ENCODE results near the gene CSHL1. TPM values are rescaled to one million over a fixed set of nuclear protein-coding genes. Genes with fewer than 3 reads are reported as not detected.

The CSHL1 gene
- total RNA-seq, 1 experiment from 2014 or later, result not detected

DNA sequence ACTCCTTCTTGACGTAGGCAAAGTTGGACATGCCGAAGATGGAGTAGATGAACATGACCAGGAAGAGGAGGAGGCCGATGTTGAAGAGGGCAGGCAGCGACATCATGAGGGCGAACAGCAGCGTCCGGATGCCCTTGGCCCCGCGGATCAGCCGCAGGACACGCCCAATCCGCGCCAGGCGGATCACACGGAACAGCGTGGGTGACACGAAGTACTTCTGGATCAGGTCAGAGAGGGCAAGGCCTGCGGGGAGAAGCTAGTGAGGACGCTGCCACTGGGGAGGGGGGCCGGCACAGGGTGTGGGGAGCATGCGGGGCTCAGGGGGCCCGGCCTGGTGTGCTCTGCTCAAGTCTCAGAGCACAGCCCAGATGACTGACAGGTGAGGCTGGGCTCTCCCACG lies 30.7 kb upstream of the CSHL1 start:
- no peak for DNase-seq (ENCODE audit: low spot score)
- in situ Hi-C loops (cut with HindIII; ENCODE audit: low sequenced_read_pairs), result no loop called here

DNA sequence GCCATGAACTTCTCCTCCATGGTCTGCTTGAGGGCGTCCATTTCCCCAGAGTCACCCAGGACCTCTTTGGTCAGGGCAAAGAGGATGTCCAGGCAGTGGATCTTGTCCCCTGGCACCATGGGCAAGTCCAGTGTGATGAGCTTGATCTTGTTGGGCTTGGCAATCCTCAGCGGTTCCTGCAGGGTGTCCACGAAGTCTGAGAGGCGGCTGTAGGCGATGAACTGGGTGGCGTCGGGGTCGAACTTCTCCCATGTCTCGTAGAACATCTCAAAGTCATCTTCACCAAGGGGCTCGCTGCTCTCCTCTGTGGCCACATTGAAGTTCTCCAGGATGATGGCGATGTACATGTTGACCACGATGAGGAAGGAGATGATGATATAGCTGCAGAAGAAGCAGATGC lies 30.1 kb upstream of the CSHL1 start:
- DNase-seq (ENCODE audit: low spot score), result no peak
- in situ Hi-C loops (cut with HindIII; ENCODE audit: low sequenced_read_pairs), result no loop called here

GRCh38 chr17:63940584-63940983 lies 29.5 kb upstream of the CSHL1 start:
- DNase-seq (ENCODE audit: low spot score), result no peak
- in situ Hi-C loops (cut with HindIII; ENCODE audit: low sequenced_read_pairs), result no loop called here

- DNase-seq (ENCODE audit: low spot score), result no peak
- in situ Hi-C loops (cut with HindIII; ENCODE audit: low sequenced_read_pairs), result no loop called here
These were observed 28.8 kb upstream of the CSHL1 start for GRCh38 chr17:63939884-63940283.

GRCh38 chr17:63939401-63939800 lies 28.3 kb upstream of the CSHL1 start:
- no peak for DNase-seq (ENCODE audit: low spot score)
- in situ Hi-C loops (cut with HindIII; ENCODE audit: low sequenced_read_pairs), result no loop called here

DNA sequence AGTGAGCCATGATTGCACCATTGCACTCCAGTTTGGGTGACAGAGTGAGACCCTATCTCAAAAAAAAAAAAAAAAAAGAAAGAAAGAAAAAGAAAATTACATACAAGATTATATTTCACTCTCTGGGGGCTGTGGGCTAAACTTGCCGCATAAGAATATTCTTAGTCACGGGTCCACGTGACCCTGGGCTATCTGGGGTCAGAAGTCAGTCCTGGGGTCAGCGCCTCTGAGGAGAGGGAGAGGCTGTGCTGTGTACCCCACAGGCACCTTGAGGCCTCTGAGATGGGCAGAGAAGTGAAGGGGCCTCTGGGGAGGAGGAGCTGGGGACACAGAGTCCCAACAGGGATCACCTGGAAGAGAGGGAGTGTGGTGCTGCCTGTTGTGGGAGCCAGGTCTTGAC lies 26.9 kb upstream of the CSHL1 start:
- DNase-seq (ENCODE audit: low spot score), result no peak
- in situ Hi-C loops (cut with HindIII; ENCODE audit: low sequenced_read_pairs), result no loop called here

GRCh38 chr17:63937319-63937718 lies 26.3 kb upstream of the CSHL1 start:
- in situ Hi-C loops (cut with HindIII; ENCODE audit: low sequenced_read_pairs), result no loop called here

DNA sequence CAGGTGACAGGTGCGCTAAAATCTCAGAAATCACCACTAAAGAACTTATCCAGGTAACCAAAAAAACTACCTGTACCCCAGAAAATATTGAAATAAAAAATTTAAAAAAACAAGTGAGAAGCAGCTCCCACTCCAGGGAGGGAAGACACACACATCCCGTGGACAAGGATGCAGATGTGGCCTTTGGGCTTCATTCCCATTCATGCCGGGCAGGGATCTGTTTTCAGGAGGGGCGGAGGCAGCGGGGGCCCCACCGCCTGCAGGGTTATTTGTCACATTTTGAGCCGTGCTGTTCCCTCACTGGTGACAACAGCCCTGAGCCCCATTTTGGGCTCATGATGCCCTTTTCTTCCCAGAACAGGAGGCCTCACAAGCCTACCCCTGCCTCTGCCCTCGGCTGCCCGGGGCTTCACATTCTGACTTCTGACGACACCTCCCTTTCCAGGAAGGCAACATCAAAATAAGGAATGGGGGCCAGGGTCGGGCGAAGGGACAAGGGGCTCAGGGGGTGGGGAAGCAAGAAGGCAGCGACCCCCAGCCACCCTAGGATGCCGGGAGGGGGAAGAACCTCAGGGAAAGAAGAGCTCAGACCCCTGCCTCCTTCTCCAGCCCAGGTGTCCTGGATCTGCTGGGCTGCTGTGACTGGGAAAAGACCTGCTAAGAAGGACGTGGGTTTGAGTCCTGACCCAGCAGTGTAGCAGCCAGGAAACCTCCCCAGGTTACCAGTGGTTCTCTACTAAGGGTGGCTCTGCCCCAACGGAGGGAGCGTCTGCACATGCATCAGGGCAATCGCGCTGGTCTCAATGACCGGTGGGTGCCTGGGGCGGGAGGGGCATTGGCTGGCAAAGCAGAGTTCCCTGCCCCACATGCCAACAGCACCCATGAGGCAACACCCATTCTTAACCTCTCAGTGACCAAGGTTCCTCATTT lies 23.4 kb upstream of the CSHL1 start:
- in situ Hi-C loops (cut with HindIII; ENCODE audit: low sequenced_read_pairs), result no loop called here
- no peak for DNase-seq (ENCODE audit: low spot score)

More at GRCh38 chr17:63937319-63937718, 26.3 kb upstream of the CSHL1 start:
- no peak for DNase-seq (ENCODE audit: low spot score)

GRCh38 chr17:63933598-63933997 lies 22.5 kb upstream of the CSHL1 start:
- no peak for DNase-seq (ENCODE audit: low spot score)
- in situ Hi-C loops (cut with HindIII; ENCODE audit: low sequenced_read_pairs), result no loop called here

DNA sequence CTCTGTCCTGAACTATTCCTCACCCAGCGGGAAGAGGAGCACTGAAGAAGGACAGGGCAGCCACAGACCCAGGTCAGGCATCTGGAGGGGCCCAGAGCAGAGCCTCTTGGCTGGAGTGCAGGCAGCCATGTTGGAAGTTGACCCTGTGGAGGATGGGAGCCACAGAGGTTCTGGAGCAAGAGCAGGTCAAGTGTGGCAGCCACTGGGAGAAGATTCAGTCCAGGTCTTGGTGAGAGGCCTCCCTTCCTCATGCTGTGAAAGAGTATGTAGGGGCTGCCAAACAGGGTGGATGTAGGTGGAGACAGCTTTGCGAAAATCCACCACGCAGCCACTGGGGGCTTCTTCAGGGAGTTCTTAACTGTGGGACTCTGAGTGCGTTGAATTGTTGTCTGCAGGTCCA lies 21.7 kb upstream of the CSHL1 start:
- in situ Hi-C loops (cut with HindIII; ENCODE audit: low sequenced_read_pairs), result no loop called here
- DNase-seq (ENCODE audit: low spot score), result no peak

DNA sequence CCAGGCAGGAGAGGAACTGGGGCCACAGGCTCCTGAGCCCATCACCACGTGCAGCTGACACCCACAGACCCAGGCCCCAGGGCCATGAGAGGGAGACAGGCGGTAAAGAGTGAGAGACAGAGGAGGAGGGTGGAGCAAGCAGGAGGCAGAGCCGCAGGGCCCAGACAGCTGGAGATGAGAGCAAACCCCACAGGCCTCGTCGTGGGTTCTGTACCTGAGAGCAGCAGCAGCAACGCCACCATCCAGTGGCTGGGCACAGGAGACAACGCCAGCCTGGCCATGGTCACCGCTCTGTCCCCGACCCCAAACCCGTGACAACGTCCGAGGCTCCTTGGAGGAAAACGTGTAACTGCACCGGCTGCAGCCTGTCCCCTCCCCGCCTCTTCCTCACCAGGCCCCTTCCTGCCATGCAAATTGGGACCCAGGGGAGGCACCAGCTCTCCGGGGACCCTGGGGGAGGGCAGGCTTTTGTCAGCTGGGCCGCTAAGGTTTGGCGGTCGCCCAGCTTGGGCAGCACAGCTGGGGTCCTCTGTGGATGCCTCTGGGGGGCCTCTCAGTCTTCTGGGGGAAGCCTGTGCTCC lies 21.0 kb upstream of the CSHL1 start, which contains the start of gene CD79B:
TSS of gene CD79B (minus strand) at position 351 of the 581 bp plus-strand sequence. CDS start at position 281, 70 bp downstream.
- no peak for DNase-seq (ENCODE audit: low spot score)
- in situ Hi-C loops (cut with HindIII; ENCODE audit: low sequenced_read_pairs), result no loop called here

DNA sequence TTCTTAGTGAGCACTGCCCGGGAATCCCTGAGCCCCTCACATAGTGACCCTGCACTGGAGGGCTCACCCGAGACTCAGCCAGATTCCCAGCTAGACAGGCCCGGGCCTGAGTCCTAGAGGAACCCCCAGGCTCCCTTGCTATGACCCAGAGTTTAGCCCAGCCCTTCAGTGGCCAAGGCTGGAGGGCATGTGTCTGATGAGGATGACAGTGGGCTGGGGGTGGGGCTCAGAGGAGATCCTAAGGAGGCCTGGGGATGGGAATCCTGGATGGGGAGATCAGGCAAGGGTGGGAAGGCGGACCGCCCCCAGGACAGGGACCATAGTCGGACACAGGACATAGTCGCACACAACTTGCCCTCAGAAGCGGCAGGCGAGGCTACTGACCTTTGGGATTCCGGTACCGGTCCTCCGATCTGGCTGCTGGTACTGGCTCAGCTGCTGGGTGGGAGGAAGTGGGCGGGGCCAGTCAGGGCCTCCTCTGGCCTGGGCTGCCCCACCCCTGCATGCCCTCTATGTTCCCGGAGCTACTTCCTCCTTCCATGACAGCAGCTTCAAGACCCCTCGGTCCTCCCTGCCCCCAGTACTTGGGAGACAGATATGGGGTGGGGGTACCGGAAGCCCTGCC lies 20.0 kb upstream of the CSHL1 start:
- DNase-seq (ENCODE audit: low spot score), result no peak
- in situ Hi-C loops (cut with HindIII; ENCODE audit: low sequenced_read_pairs), result no loop called here

DNA sequence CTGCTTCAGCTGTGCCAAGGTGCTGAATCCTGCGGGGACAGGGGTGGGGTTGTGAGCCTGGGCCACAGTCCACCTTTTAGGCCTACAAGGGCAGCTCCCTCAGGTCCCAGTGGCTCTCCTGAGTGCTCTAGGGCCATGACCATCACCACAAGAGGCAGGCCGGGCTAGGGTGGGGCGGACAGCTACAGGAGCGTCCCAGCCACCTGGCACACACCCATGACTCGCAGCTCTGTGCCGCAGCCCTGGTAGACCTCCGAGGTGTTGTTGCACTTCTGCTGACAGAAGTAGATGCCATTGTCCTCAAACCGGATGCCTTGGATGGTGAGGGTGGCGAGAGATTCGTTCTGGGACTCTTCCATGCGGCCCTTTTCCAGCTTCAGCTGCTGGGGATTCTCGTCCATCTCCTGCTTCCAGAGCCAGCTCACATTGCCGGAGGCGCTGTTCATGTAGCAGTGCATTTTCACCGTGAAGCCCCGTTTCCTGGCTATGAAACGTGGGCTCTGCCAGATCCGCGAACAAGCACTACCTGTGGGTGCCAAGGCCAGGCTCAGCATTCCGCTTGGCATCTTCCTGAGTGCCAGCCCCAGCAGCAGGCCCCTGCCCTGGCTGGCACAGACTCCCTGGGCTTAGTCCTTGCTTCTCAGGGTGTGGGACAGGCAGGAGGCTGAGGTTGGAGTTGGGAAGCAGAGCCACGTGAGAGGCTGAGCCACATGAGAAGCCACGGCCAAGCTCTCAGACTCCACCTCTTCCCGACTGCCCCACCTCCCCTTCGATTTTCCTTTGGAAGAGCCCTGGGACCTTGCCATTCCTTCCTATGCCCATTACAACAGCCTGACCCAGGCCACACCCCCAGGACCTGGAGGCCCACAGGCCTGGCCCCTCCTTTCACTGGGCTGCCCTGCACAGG lies 19.1 kb upstream of the CSHL1 start:
- in situ Hi-C loops (cut with HindIII; ENCODE audit: low sequenced_read_pairs), result no loop called here
- DNase-seq (ENCODE audit: low spot score), result peak; percentile 60

DNA sequence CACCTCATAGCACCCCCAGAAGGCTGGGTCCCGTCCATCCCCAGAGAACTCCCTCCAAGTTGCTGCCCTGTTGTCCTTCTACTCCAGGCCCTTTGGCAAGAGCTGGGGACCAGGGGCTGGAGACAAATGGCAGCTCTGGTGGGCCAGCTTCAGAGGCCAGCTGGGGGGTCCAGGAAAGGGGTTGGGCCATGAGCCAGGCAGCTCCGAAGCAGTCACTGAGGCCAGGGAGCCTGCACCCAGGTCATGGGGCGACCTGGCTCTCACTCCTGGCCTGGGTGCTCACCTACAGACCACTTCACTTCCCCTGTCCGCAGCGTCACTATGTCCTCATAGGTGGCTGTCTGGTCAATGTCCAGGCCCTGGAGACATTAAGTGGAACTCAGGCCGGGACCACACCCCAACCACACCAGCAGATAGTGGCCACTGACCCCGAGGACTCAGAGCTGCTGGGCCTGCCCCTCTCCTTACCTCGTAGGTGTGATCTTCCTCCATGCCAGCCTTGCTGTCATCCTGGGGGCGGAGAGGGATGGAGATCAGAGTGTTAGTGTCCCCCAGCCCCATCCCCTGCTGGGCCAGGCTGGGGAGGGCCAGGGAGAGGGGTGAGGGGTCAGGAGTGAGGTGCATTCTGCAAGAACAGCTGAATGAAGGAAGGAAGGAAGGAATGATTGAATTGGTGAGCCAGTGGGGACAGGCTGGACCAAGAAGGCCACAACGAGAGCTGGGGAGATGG lies 18.1 kb upstream of the CSHL1 start:
- DNase-seq (ENCODE audit: low spot score), result no peak
- in situ Hi-C loops (cut with HindIII; ENCODE audit: low sequenced_read_pairs), result no loop called here

DNA sequence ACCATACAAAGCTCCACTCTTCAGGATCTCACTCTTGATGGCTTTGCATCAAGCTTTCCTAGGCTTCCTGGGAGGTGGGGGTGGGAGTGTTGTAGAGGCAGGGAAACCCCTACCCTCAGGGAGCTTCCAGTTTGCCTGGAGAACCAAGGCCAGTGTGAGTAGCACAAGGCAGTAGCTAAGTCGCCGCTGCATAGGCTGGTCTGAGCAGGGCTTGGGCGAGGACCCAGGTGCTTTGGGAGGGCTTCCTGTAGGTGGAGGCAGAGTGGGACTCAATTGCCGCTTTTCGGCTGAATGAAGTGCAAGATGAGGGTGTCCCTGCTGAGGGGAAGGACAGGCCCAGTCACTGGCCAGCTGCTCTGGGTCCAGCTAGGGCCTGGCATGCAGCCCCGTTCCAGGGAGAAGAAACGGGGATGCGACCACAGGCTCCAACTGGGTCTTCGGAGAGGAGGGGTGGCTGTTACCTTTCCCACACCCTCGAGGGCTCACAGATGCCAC lies 17.2 kb upstream of the CSHL1 start:
- in situ Hi-C loops (cut with HindIII; ENCODE audit: low sequenced_read_pairs), result no loop called here
- no peak for DNase-seq (ENCODE audit: low spot score)

- in situ Hi-C loops (cut with HindIII; ENCODE audit: low sequenced_read_pairs), result no loop called here
- DNase-seq (ENCODE audit: low spot score), result no peak
These were observed 16.6 kb upstream of the CSHL1 start for GRCh38 chr17:63927464-63928171.

GRCh38 chr17:63926164-63926563 lies 15.1 kb upstream of the CSHL1 start:
- in situ Hi-C loops (cut with HindIII; ENCODE audit: low sequenced_read_pairs), result no loop called here
- DNase-seq (ENCODE audit: low spot score), result no peak

DNA sequence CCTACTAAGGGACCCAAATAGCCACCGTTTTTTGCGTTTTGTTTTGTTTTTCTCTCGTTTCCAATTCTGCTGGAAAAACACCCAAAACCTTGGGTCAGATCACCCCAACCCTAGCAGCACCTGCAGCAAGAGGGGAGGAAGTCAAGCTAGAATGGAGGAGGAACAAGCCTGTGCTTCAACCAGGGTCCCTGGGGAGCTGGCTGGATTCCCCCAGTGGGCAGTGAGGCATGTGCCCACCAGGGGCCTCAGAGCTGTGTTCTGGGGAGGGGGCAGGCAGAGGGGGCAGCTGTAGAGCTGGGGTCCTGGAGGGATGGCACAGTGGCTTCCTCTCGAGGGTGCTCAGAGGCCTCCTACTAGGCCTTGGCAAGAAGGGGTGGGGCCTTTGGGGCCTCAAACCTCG lies 14.6 kb upstream of the CSHL1 start:
- DNase-seq (ENCODE audit: low spot score), result no peak
- in situ Hi-C loops (cut with HindIII; ENCODE audit: low sequenced_read_pairs), result no loop called here

Measured in G401 (cell line).